HG03064 (cell line): ENCODE results near the gene LGALS9C.
"Not testable (repeated sequence)": the region's sequence is repeated elsewhere in the genome, so short reads cannot be mapped to it uniquely, and the experiment has no call there.

ENCODE experiments used
- ATAC-seq: cut with Tn5 transposase; IDR thresholded peaks from one replicate; pipeline ENCODE4 v1.9.1; 2021; ENCODE audit warnings: low read depth; ENCODE audit not compliant: unreplicated experiment

LGALS9C gene

GRCh38 chr17:18527354-18527753 lies 50.8 kb downstream of the LGALS9C start:
- not testable (repeated sequence) for ATAC-seq

- not testable (repeated sequence) for ATAC-seq
Measured at GRCh38 chr17:18528435-18528834, 51.8 kb downstream of the LGALS9C start.

- not testable (repeated sequence) for ATAC-seq
Measured at GRCh38 chr17:18528899-18529500, 52.4 kb downstream of the LGALS9C start.

- ATAC-seq, result not testable (repeated sequence)
Measured at GRCh38 chr17:18530405-18530804, 53.8 kb downstream of the LGALS9C start.

- not testable (repeated sequence) for ATAC-seq
Measured at GRCh38 chr17:18542234-18542633, 65.6 kb downstream of the LGALS9C start.

- not testable (repeated sequence) for ATAC-seq
Measured at GRCh38 chr17:18542907-18543306, 66.3 kb downstream of the LGALS9C start.
